Stimulated activated CD4-positive, alpha-beta T cell treated with anti-CD3 and anti-CD28 coated beads, Interleukin-1b, Interleukin-23, amount 100 ng/mL, for 48 hours (primary cell): ENCODE results near the gene CEP290.
"Not testable (repeated sequence)": the region's sequence is repeated elsewhere in the genome, so short reads cannot be mapped to it uniquely, and the experiment has no call there.

ENCODE experiments used
- DNase-seq: peaks from one replicate; pipeline ENCODE4 v3.0.0-alpha.2; 2020

CEP290 gene

DNA sequence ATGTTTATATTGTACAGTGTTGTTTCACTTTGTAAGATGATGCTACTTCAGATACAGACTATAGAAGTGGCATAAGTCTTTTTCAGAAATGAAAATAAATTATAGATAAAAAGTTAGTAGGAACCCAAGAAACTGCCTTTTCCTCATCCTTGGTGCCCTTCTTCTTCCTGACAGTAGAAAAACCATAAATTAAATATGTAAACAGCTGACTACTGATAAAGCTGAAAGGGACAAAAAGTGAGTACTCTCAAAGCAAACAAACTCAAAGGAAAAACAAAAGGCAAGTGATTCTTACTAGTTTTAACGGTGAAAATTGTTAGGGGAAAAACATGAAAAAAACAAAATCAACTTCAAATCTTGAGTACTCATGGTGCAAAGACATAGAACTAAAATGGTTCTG, 104.1 kb downstream of the CEP290 start:
- no peak for DNase-seq

DNA sequence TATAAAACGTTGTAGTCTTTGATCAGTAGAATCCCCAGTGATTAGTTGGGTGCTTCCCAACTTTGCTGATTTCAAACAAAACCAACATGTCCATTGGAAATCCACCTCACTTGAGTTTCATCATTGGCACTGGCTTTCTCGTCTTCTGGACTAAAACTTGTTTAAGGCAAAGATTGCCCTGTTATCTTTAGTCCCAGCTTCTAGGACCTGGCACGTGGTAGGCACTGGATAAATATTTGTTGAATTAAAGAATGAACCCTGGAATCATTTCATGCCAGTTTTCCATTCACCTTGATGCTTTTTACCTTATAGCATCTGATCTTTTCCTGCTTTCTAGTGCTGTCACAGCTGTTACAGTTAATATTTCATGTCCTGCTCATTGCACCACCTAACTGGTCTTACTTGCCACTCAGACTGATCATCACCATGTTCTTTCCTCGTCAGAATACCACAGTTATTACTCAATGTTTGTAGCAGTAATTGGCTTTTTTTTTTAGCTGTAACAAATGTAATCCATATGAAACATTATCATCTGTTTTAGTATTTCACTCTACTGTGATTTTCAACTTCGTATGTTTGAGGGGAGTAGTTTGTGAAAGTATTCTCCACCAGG, 105.4 kb downstream of the CEP290 start:
- DNase-seq, result no peak

DNA sequence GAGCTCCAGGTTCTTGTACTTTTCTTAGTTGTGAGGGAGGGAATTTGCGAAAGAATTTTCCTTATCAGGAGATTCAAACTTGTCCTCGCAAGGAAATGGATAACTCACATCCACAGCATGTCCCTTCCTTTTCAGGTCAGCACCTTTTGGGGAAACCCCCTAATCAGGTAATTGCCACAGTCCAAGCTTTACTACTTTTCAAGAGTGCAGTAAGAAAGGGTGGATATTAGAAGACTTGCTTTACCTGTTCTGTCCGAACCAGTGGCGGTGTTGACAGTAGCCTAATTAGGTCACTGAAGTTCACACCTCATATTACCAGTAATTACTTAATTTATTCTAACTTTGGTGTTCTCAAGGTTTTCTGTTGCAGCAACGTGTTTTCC, 106.0 kb downstream of the CEP290 start:
- no peak for DNase-seq

DNA sequence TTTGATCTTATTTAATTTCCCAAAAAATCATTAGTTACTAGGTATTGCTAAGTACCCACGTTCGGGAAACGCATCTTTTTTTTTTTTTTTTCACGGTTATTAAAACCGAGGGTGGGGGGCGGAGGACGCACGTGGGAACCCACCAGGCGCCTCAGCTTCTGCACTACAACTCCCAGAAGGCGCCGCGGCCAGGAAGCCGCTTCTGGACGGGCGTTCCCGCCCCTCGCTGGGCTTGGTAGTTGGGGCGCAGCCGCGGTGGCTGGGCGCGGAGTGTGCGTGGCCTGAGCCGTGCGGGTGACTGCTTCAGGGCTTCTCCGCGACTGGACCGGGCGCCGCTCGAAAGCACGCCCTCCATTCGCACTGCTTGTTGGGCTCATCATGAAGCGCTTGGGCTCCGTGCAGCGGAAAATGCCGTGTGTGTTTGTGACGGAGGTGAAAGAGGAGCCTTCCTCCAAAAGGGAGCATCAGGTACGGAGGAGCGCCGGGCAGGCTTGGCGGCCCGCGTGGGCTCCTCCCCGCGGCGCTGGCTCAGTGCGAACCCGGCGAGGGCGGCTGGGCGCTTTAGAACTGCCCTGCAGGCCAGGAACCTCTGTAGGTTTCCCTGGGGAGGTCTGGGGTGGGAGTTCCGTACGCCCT, 106.5 kb downstream of the CEP290 start:
- DNase-seq, result peak; percentile 88

DNA sequence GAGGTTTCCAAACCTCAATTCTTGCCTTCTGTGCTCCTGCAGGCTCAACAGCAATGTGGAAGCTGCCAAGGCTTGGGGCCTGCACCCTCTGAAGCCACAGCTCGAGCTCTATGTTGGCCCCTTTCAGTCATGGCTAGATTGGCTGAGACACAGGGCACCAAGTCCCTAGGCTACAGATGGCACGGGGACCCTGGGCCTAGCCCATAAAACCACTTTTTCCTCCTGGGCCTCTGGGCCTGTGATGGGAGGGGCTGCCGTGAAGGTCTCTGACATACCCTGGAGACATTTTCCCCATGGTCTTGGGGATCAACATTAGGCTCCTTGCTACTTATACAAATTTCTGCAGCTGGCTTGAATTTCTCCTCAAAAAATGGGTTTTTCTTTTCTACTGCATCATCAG, 110.7 kb downstream of the CEP290 start:
- DNase-seq, result not testable (repeated sequence)

DNA sequence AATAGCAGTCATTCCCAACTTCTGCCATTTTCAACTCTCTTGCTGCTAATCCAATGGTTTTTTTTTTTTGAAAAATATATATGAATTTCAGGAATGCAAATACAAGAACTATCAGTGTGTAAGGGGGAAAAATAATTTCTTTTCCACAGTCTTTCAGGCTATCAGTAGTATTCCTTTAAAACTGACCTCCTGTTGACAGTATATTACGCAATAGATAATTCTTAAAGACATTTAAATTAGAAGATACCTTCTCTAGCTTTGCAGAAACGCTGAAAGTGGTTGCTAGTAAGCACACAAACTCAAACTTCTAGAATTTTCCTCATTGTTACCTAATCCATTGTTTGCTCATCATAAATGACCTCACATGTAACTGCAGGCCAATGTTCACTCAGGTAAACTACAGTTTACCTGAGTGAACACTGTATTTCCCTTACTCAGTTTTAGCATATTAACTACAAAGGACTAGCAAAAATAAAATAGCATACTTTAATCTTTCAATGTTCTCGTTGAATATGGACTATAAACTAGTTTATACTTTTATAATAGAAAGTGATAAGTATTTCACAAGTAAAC, 112.7 kb downstream of the CEP290 start, which contains the start of gene C12orf50:
C12orf50 (minus strand) TSS at position 309 of the 573 bp plus-strand sequence. CDS start 2,439 bp downstream, outside the sequence.
- DNase-seq, result no peak

DNA sequence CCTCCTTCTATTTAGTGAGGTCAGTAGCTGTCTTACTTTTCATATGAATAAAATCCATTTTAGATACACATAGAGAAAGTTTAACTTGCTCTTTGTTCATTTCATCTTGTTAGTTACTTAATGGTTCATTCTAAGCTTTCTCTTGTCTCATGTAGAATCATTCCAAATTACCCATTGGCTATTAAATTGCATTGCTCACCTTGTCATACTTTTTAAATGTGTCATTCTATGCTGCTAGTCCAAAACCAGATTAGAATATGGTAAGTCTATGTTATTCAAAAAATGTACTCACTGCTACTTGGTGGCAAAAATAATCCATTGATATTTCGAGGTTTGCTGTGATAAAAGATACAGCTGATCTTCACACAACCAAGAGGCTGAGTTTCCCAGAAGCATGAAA, 115.7 kb downstream of the CEP290 start:
- no peak for DNase-seq

DNA sequence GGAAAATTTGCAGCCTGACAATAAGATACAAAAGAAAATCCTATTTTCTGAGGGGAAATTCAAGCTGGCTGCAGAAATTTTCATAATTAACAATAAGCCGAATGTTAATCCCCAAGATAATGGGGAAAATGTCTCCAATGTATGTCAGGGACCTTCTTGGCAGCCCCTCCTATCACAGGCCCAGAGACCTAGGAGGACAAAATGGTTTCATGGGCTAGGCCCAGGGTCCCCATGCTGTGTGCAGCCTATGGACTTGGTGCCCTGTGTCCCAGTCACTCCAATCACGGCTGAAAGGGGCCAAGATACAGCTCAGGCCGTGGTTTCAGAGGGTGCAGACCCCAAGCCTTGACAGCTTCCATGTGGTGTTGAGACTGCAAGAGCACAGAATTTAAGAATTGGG, 123.9 kb downstream of the CEP290 start:
- DNase-seq, result no peak

DNA sequence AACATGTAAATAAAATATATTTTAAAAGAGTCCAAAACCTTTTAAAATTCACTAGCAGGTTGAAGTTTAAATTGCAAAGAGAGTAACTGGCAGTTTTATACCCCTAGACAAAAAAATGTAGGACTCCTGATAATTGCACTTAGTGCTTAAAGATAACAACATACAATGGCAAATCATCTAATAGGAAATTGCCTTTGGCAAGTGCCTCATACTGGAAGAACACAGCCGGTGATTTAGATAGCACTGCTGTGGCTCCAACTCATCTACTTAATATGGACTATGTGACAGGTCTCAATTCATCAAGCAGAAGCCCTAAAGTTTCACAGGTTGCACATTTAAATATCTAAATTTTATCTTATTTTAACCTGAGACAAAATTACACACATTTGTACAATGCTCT, 126.1 kb downstream of the CEP290 start:
- no peak for DNase-seq

DNA sequence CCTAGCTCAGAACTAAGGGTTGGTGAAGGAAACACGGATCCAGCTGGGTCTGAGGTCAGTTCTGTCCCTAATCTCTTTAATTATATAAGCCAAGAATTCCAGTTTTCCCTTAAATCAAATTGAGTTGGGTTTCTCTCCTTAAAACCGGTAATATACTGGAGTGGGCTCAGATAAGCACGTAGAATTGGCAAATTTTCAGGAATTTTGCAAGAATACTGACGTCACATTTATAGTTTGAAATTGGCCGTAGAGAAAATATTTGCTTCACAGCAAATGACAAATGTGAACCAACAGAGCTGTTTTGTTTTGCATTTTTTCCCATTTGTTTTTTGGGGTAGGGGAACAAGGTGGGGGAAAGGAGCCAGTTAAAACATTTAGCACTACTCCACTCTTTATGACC, 130.1 kb downstream of the CEP290 start:
- DNase-seq, result no peak

DNA sequence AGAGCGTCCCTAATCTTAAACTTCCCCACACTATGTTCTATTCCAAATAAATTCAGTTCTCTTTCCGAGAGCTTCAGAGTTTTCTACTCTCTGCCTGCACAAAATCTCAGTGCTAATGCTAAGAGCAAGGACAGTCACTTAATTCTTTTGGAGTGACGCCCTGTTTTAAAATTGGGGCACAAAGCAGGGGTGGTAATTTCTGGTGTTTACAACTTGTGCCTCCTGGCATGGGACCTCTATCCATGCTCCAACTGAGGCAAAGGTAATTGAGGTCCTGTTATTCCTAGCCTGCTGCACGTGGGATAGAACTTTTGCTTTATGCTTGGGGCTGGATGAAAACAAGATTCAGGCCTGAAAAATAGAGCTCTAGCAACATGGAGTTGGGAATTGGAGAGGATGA, 135.5 kb downstream of the CEP290 start:
- DNase-seq, result no peak

DNA sequence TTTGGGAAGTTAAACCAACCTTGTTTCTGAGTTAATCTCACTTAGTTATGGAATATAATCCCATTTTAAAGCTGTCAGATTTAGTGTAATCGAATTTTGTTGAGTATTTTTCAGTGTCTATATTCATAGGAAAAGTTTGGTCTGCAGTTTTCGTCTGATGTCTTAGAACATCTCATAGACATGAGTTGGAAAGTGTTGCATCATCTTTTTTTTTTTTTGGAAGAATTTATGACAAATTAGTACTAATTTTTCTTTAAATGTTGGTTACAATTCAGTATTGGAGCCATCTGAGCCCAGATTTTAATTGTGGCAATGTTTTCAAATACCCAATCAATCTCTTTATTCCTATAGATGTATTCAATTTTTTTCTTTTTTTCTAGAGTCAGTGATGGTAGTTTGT, 140.6 kb downstream of the CEP290 start:
- no peak for DNase-seq
